KMS-11 (cell line): Measurements from ENCODE around the gene PRKAG3.

Source experiments
- H2AFZ ChIP-seq: fragments of 200-600 bp; sonication (generic); 2 replicates; pipeline ENCODE4 v1.6.1; 2016; ENCODE audit warnings: antibody characterized with exemption, mixed run types, low read depth
- H3K27ac ChIP-seq: fragments of 200-600 bp; sonication (generic); 2 replicates; pipeline ENCODE4 v1.6.1; 2016; ENCODE audit warnings: mild to moderate bottlenecking, mixed run types
- H3K27me3 ChIP-seq: fragments of 200-600 bp; sonication (generic); 2 replicates; pipeline ENCODE4 v1.6.1; 2017; ENCODE audit warnings: mild to moderate bottlenecking, low read depth, mixed run types, moderate library complexity; ENCODE audit not compliant: insufficient read depth
- H3K36me3 ChIP-seq: fragments of 200-600 bp; sonication (generic); 2 replicates; pipeline ENCODE4 v1.6.1; 2017; ENCODE audit warnings: mild to moderate bottlenecking, mixed run types; ENCODE audit not compliant: insufficient read depth
- H3K4me1 ChIP-seq: fragments of 200-600 bp; sonication (generic); 2 replicates; pipeline ENCODE4 v1.6.1; 2016; ENCODE audit warnings: mild to moderate bottlenecking, low read depth, mixed run types; ENCODE audit not compliant: poor library complexity, severe bottlenecking
- H3K4me2 ChIP-seq: fragments of 200-600 bp; sonication (generic); 2 replicates; pipeline ENCODE4 v1.7.0; 2016; ENCODE audit warnings: mild to moderate bottlenecking, mixed run types
- H3K4me3 ChIP-seq: fragments of 200-600 bp; sonication (generic); IDR thresholded peaks from 2 replicates; pipeline ENCODE4 v1.6.1; 2017; ENCODE audit warnings: low read depth, low read length, mixed read lengths; ENCODE audit not compliant: insufficient read depth
- H3K79me2 ChIP-seq: fragments of 200-600 bp; sonication (generic); 2 replicates; pipeline ENCODE4 v1.6.1; 2016; ENCODE audit warnings: low read depth, mixed run types; ENCODE audit not compliant: insufficient read depth
- H3K9ac ChIP-seq: fragments of 200-600 bp; sonication (generic); 2 replicates; pipeline ENCODE4 v1.6.1; 2016; ENCODE audit warnings: mild to moderate bottlenecking, mixed run types
- H4K20me1 ChIP-seq: fragments of 200-600 bp; sonication (generic); 2 replicates; pipeline ENCODE4 v1.6.1; 2016; ENCODE audit warnings: mild to moderate bottlenecking, mixed run types; ENCODE audit not compliant: insufficient read depth
- CTCF ChIP-seq: fragments of 200-600 bp; sonication (generic); conservative IDR thresholded peaks from 2 replicates; pipeline ENCODE4 v1.6.1; 2017; ENCODE audit warnings: low read depth, mild to moderate bottlenecking, antibody characterized with exemption, low read length, moderate library complexity, mixed read lengths

The PRKAG3 gene

DNA sequence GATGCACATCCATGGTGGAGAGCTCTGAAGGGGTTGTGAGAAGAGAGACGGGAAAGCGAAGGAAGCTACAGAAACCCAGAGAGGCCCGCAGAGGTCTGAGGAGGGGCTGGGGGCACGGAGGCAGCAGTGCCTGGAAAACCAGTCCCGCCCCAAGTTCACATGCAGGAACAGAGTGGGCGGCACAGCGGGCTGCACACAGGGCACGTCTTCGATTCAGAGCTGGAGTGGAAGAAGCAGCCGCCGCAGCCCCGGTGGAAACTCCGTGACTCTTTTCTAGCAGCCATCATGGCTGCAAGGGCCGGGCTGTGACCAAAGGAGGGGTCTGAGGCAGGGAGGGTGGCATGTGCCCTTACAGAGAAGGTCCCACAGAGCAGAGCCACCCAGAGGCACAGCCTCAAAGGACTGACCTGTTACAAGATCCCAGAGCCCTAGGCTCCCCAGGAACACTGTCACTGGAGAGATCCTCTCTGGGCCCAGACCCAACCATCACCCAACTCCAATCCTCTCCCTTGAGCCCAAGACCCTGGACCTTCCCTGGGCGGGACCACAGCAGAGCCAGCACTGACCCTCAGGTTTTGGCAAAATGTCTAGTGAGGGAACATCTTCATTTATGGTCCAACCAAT, 10.7 kb downstream of the PRKAG3 start:
- no peak for TF ChIP-seq CTCF
- Histone ChIP-seq H3K4me3 (no peak overlapping the region), H3K4me2 (no peak overlapping the region), H2AFZ (no peak overlapping the region), H3K27ac (no peak overlapping the region), H4K20me1 (no peaks in the 10 kb centered on the region), H3K79me2 (no peaks in the 10 kb centered on the region), H3K27me3 (no peaks in the 10 kb centered on the region), H3K4me1 (no peaks in the 10 kb centered on the region), H3K36me3 (no peaks in the 10 kb centered on the region), H3K9ac (no peak overlapping the region)

- Histone ChIP-seq H3K4me1 (no peaks in the 10 kb centered on the region), H3K79me2 (no peaks in the 10 kb centered on the region), H3K9ac (no peak overlapping the region), H3K27ac (no peak overlapping the region), H3K36me3 (no peaks in the 10 kb centered on the region), H4K20me1 (no peaks in the 10 kb centered on the region), H3K27me3 (no peaks in the 10 kb centered on the region), H2AFZ (no peak overlapping the region), H3K4me3 (no peak overlapping the region), H3K4me2 (no peak overlapping the region)
- no peak for TF ChIP-seq CTCF
These were observed 12.5 kb downstream of the PRKAG3 start for GRCh38 chr2:218819093-218819492.

GRCh38 chr2:218816561-218817011, 15.0 kb downstream of the PRKAG3 start:
- no peak overlapping the region for H3K4me2 ChIP-seq
- TF ChIP-seq CTCF: no peak
- no peak overlapping the region for H2AFZ ChIP-seq

DNA sequence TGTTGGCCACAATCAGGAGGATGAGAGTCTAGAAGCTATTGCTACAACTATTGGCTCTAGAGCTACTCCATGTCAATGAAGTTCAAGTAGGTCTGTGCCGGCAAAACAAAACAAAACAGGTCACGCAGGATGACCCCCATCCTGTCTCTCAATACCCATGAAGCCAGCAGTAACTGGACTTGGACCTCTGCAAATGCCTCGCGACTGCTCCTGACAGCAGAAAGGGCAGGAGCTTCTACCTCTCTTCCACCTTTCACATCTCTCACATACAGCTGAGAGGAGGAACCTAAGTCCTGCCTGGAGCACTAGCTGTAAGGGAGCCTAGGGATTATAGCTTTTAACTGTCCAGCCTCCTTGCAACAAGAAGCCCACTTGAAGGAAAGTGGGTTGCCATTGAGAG, 16.0 kb downstream of the PRKAG3 start:
- Histone ChIP-seq H4K20me1 (no peaks in the 10 kb centered on the region), H3K4me1 (no peaks in the 10 kb centered on the region), H3K36me3 (no peaks in the 10 kb centered on the region), H3K27ac (no peak overlapping the region), H3K27me3 (no peaks in the 10 kb centered on the region), H2AFZ (no peak overlapping the region), H3K79me2 (no peaks in the 10 kb centered on the region), H3K9ac (no peak overlapping the region), H3K4me3 (no peak overlapping the region), H3K4me2 (no peak overlapping the region)
- TF ChIP-seq CTCF: no peak

More at GRCh38 chr2:218816561-218817011, 15.0 kb downstream of the PRKAG3 start:
- no peaks in the 10 kb centered on the region for H4K20me1 ChIP-seq
- no peak overlapping the region for H3K4me3 ChIP-seq
- no peaks in the 10 kb centered on the region for H3K4me1 ChIP-seq
- H3K27me3 ChIP-seq: no peaks in the 10 kb centered on the region
- no peaks in the 10 kb centered on the region for H3K36me3 ChIP-seq
- H3K79me2 ChIP-seq: no peaks in the 10 kb centered on the region
- no peak overlapping the region for H3K9ac ChIP-seq
- no peak overlapping the region for H3K27ac ChIP-seq
